Gastrocnemius medialis (tissue), 4 donors: ENCODE data around the gene FKBP7. TPM values are rescaled to one million over a fixed set of nuclear protein-coding genes. Genes with fewer than 3 reads are reported as not detected.

Experiments
- ATAC-seq, 2 donors: fragments of 150-250 bp; one replicate each; pipeline ENCODE4 v1.9.1; 2016
- DNase-seq, 2 donors: peaks; one replicate each; pipeline ENCODE4 v3.0.0-alpha.2; 2019
- H3K27ac ChIP-seq, 4 donors: fragments of 200-600 bp; sonication (generic); 1 replicate in 1 of 4; 2 replicates in 3 of 4; pipeline ENCODE4 v1.5.1; 2016 to 2018; ENCODE audit warnings: mild to moderate bottlenecking in 2 of 4, moderate library complexity in 1 of 4
- H3K27me3 ChIP-seq, 3 donors: fragments of 200-600 bp; sonication (generic) in 2 of 3; 1 replicate in 1 of 3; 2 replicates in 2 of 3; pipeline versions ENCODE4 v1.5.1 to v1.6.0; 2016 to 2019; ENCODE audit warnings: mild to moderate bottlenecking in 1 of 3, moderate library complexity in 1 of 3
- H3K36me3 ChIP-seq, 2 donors: fragments of 200-600 bp; sonication (generic) in 1 of 2; one replicate each; pipeline ENCODE4 v1.5.1; 2017 to 2018
- H3K4me1 ChIP-seq, 2 donors: fragments of 200-600 bp; sonication (generic) in 1 of 2; one replicate each; pipeline ENCODE4 v1.5.1; 2016 to 2017; ENCODE audit warnings: mild to moderate bottlenecking in 2 of 2
- H3K4me3 ChIP-seq, 4 donors: fragments of 200-600 bp; sonication (generic) in 3 of 4; 1 replicate in 1 of 4; 2 replicates in 3 of 4; pipeline ENCODE4 v1.5.1; 2016 to 2019; ENCODE audit warnings: mild to moderate bottlenecking in 2 of 4
- H3K9me3 ChIP-seq, 3 donors: fragments of 200-600 bp; sonication (generic) in 2 of 3; 1 replicate in 1 of 3; 2 replicates in 2 of 3; pipeline ENCODE4 v1.5.1; 2016 to 2019
- CTCF ChIP-seq, 5 experiments: fragments of 450-650 bp in 3 of 5; fragments of 200-600 bp in 2 of 5; sonication (generic) in 2 of 5; IDR thresholded peaks in 4 of 5; conservative IDR thresholded peaks in 1 of 5; 1 replicate in 4 of 5; 2 replicates in 1 of 5; pipeline ENCODE4 v1.5.1; 2016 to 2019; ENCODE audit warnings: antibody characterized with exemption in 5 of 5, mild to moderate bottlenecking in 3 of 5, moderate library complexity in 3 of 5
- POLR2A ChIP-seq, 2 donors: fragments of 450-650 bp; IDR thresholded peaks; one replicate each; pipeline ENCODE4 v1.6.1; 2017; ENCODE audit warnings: antibody characterized with exemption in 2 of 2, mild to moderate bottlenecking in 2 of 2, moderate library complexity in 2 of 2
- in situ Hi-C, 4 donors: fragments of 200-750 bp; cut with MboI; loops; one replicate each; pipeline versions ENCODE4 v1.15.0 to v1.8.0; 2017; ENCODE audit warnings: low sequenced_read_pairs in 4 of 4
- intact Hi-C: fragments of 100-400 bp; cut with DNase I; formaldehyde crosslinking; loops from one replicate; pipeline ENCODE4 v1.15.1; 2023; ENCODE audit warnings: low total_unique reads
- total RNA-seq, 4 donors: library from RNA; depleted of rRNA; stranded (reverse); fragments of >200 nt; gene quantifications; one replicate each; pipeline versions ENCODE4 v1.1.0 to v1.2.3, GENCODE V29; 2016

Gene FKBP7
- total RNA-seq, 4 donors from 2014 or later = 1.4 to 5.0 (median 3.3) TPM

- ATAC-seq (no peak), DNase-seq (no peak)
- no peak for TF ChIP-seq CTCF (IDR thresholded peaks at IDR 0.05 in 4 of 5, conservative IDR thresholded peaks at IDR 0.05 in 1 of 5)
- TF ChIP-seq POLR2A (IDR thresholded peaks at IDR 0.05) = no peak
- Histone ChIP-seq H3K27me3 (no peaks in the 10 kb centered on the region), H3K4me1 (peaks cover 25 to 26% of the 10 kb centered on the region in 2 donors), H3K4me3 (no peak overlapping the region), H3K36me3 (peaks cover 0 to 13% of the 10 kb centered on the region in 2 donors), H3K27ac (no peak overlapping the region), H3K9me3 (no peaks in the 10 kb centered on the region)
- in situ Hi-C loops (no loop called here), intact Hi-C loops (no loop called here)
Measured at GRCh38 chr2:178452870-178453269, 25.5 kb downstream of the FKBP7 start.

GRCh38 chr2:178452334-178452733, 26.1 kb downstream of the FKBP7 start:
- Histone ChIP-seq H3K9me3 (no peaks in the 10 kb centered on the region), H3K27me3 (no peaks in the 10 kb centered on the region), H3K4me3 (peak overlapping the region in 3 of 4 donors; percentile 69 to 97 (median 89)), H3K36me3 (peaks cover 0 to 16% of the 10 kb centered on the region in 2 donors), H3K27ac (peak overlapping the region; percentile 88 to 100 (median 98)), H3K4me1 (peaks cover 26 to 27% of the 10 kb centered on the region in 2 donors)
- intact Hi-C loops = no loop called here
- DNase-seq (no peak), ATAC-seq (no peak)
- in situ Hi-C loops = no loop called here
- no peak for TF ChIP-seq POLR2A (IDR thresholded peaks at IDR 0.05)
- TF ChIP-seq CTCF (IDR thresholded peaks at IDR 0.05 in 4 of 5, conservative IDR thresholded peaks at IDR 0.05 in 1 of 5) = no peak

GRCh38 chr2:178450774-178451525, 27.4 kb downstream of the FKBP7 start, which contains the start of the genes PJVK and PRKRA:
TSS of gene PJVK (plus strand) at chr2:178451378. CDS start at chr2:178453410, 2,032 bp downstream.
TSS of gene PRKRA (minus strand) at chr2:178451175. CDS start at chr2:178451030, 145 bp downstream.
- H3K4me3 ChIP-seq = peak within 1 kb of the TSS; percentile 69 to 97 (median 90)
- H3K27me3 ChIP-seq = no peaks in the 10 kb centered on the region
- peaks cover 26 to 27% of the 10 kb centered on the region in 2 donors for H3K4me1 ChIP-seq
- TF ChIP-seq CTCF (IDR thresholded peaks at IDR 0.05 in 4 of 5, conservative IDR thresholded peaks at IDR 0.05 in 1 of 5) = peak in 1 of 5 experiments; percentile 17
- peak; percentile 97 for TF ChIP-seq POLR2A (IDR thresholded peaks at IDR 0.05)
- ATAC-seq (peak; percentile 82 to 84), DNase-seq (peak; percentile 96 to 97)
- no peaks in the 10 kb centered on the region for H3K9me3 ChIP-seq
- intact Hi-C loops = loop anchor here (1.0 to 2.0 kb wide), 2 partner anchors 29 to 36 kb away; partner anchors contain the start of gene PLEKHA3
- H3K27ac ChIP-seq = peak within 1 kb of the TSS; percentile 88 to 100 (median 98)
- in situ Hi-C loops = no loop called here
- H3K36me3 ChIP-seq = peaks cover 0 to 27% of the 10 kb centered on the region in 2 donors

GRCh38 chr2:178450524-178450773, 28.0 kb downstream of the FKBP7 start:
- H3K4me3 ChIP-seq = peak overlapping the region; percentile 69 to 97 (median 90)
- peaks cover 26 to 27% of the 10 kb centered on the region in 2 donors for H3K4me1 ChIP-seq
- no peaks in the 10 kb centered on the region for H3K27me3 ChIP-seq
- peak overlapping the region; percentile 88 to 100 (median 98) for H3K27ac ChIP-seq
- no peaks in the 10 kb centered on the region for H3K9me3 ChIP-seq
- intact Hi-C loops (loop anchor here (2.0 kb wide), 1 partner anchor 36 kb away; no protein-coding TSS in a partner anchor), in situ Hi-C loops (no loop called here)
- ATAC-seq = peak in 1 of 2 donors; percentile 48
- TF ChIP-seq POLR2A (IDR thresholded peaks at IDR 0.05) (no peak), CTCF (IDR thresholded peaks at IDR 0.05 in 4 of 5, conservative IDR thresholded peaks at IDR 0.05 in 1 of 5) (peak in 1 of 5 experiments; percentile 6)
- H3K36me3 ChIP-seq = peaks cover 0 to 32% of the 10 kb centered on the region in 2 donors
- DNase-seq = peak; percentile 47 to 76
